Neural cell (in vitro differentiated cells): Measurements from ENCODE around the gene PDGFB. TPM values are rescaled to one million over a fixed set of nuclear protein-coding genes. Genes with fewer than 3 reads are reported as not detected.

Experiments used
- H2AFZ ChIP-seq: fragments of 200-600, 300-800 bp; sonication (generic), shearing (Covaris generic); 2 replicates; pipeline ENCODE4 v1.6.0; 2014; ENCODE audit warnings: low read depth, mild to moderate bottlenecking, antibody characterized with exemption, low read length, moderate library complexity
- H3F3A ChIP-seq: fragments of 200-600 bp; shearing (Covaris generic); 2 replicates; pipeline ENCODE4 v1.6.1; 2016; ENCODE audit warnings: mild to moderate bottlenecking, moderate library complexity, mixed read lengths, antibody characterized with exemption, low read length; ENCODE audit not compliant: insufficient read depth, poor library complexity, severe bottlenecking
- H3K27ac ChIP-seq: fragments of 200-600, 300-800 bp; sonication (generic), shearing (Covaris generic); 2 replicates; pipeline ENCODE4 v1.5.1; 2014; ENCODE audit warnings: mild to moderate bottlenecking, low read length, moderate library complexity
- H3K27me3 ChIP-seq: fragments of 300-800, 200-600 bp; sonication (generic), shearing (Covaris generic); 2 replicates; pipeline ENCODE4 v1.6.0; 2014; ENCODE audit warnings: mild to moderate bottlenecking, low read depth, low read length, moderate library complexity; ENCODE audit not compliant: insufficient read depth
- H3K36me3 ChIP-seq: fragments of 300-800, 200-600 bp; sonication (generic), shearing (Covaris generic); 2 replicates; pipeline ENCODE4 v1.5.1; 2014; ENCODE audit warnings: mild to moderate bottlenecking, antibody characterized with exemption, low read length, moderate library complexity; ENCODE audit not compliant: insufficient read depth
- H3K4me2 ChIP-seq: fragments of 300-800, 200-600 bp; sonication (generic), shearing (Covaris generic); 2 replicates; pipeline ENCODE4 v1.6.0; 2014; ENCODE audit warnings: mild to moderate bottlenecking, low read length
- H3K4me3 ChIP-seq: fragments of 300-800, 200-600 bp; sonication (generic), shearing (Covaris generic); 2 replicates; pipeline ENCODE4 v1.5.1; 2014; ENCODE audit warnings: mild to moderate bottlenecking, low read length, moderate library complexity
- H3K79me2 ChIP-seq: fragments of 200-600 bp; shearing (Covaris generic); replicated peaks from 2 replicates; pipeline ENCODE4 v1.6.0; 2014; ENCODE audit warnings: mild to moderate bottlenecking, low read length, moderate library complexity; ENCODE audit not compliant: insufficient read depth
- H3K9ac ChIP-seq: fragments of 300-800, 200-600 bp; sonication (generic), shearing (Covaris generic); 2 replicates; pipeline ENCODE4 v1.6.1; 2016; ENCODE audit warnings: mild to moderate bottlenecking, low read length, mixed read lengths
- H3K9me2 ChIP-seq: fragments of 200-600 bp; shearing (Covaris generic); 2 replicates; pipeline ENCODE4 v1.6.1; 2016; ENCODE audit warnings: mild to moderate bottlenecking, low read length, mixed read lengths; ENCODE audit not compliant: insufficient read depth
- H3K9me3 ChIP-seq: fragments of 200-600, 300-800 bp; sonication (generic), shearing (Covaris generic); 2 replicates; pipeline ENCODE4 v1.6.1; 2016; ENCODE audit warnings: mild to moderate bottlenecking, mixed run types, low read length, moderate library complexity, mixed read lengths
- H4K20me1 ChIP-seq: fragments of 200-600 bp; shearing (Covaris generic); 2 replicates; pipeline ENCODE4 v1.6.1; 2016; ENCODE audit warnings: mild to moderate bottlenecking, mixed run types; ENCODE audit not compliant: insufficient read depth
- CTCF ChIP-seq: fragments of 450-650 bp; IDR thresholded peaks from 2 replicates; pipeline ENCODE4 v1.5.1; 2014; ENCODE audit warnings: antibody characterized with exemption, mild to moderate bottlenecking, moderate library complexity; ENCODE audit not compliant: poor library complexity, severe bottlenecking
- EP300 ChIP-seq: fragments of 450-650 bp; conservative IDR thresholded peaks from 2 replicates; pipeline ENCODE4 v1.6.1; 2014; ENCODE audit warnings: antibody characterized with exemption, mild to moderate bottlenecking, moderate library complexity; ENCODE audit not compliant: poor library complexity, severe bottlenecking
- EZH2 ChIP-seq: fragments of 200-600, 300-800 bp; shearing (Covaris generic), sonication (generic); IDR thresholded peaks from 2 replicates; pipeline ENCODE4 v1.6.1; 2014; ENCODE audit warnings: antibody characterized with exemption, low read length, borderline replicate concordance, mild to moderate bottlenecking; ENCODE audit not compliant: insufficient read depth, poor library complexity, severe bottlenecking
- MXI1 ChIP-seq: fragments of 450-650 bp; conservative IDR thresholded peaks from 2 replicates; pipeline ENCODE4 v1.6.1; 2014; ENCODE audit warnings: antibody characterized with exemption, mild to moderate bottlenecking; ENCODE audit not compliant: poor library complexity, severe bottlenecking
- POLR2AphosphoS5 ChIP-seq: IDR thresholded peaks from 2 replicates; pipeline ENCODE4 v1.6.1; 2012
- RAD21 ChIP-seq: fragments of 450-650 bp; conservative IDR thresholded peaks from 2 replicates; pipeline ENCODE4 v1.6.1; 2014; ENCODE audit warnings: antibody characterized with exemption, mild to moderate bottlenecking, moderate library complexity
- SMC3 ChIP-seq: fragments of 450-650 bp; conservative IDR thresholded peaks from 2 replicates; pipeline ENCODE4 v1.6.1; 2014; ENCODE audit warnings: antibody characterized with exemption, mild to moderate bottlenecking, moderate library complexity; ENCODE audit not compliant: poor library complexity
- TAF1 ChIP-seq: IDR thresholded peaks from 2 replicates; pipeline ENCODE4 v1.6.1; 2012; ENCODE audit warnings: low read depth
- polyA plus RNA-seq: library from polyadenylated mRNA; depleted of rRNA; stranded (reverse); fragments of >200 nt; gene quantifications from 2 replicates; pipeline ENCODE4 v1.2.3, GENCODE V29; 2014
- TF ChIP-seq, protein P1 (sequence below): IDR thresholded peaks from 2 replicates; pipeline ENCODE4 v1.6.1; 2012; ENCODE audit warnings: borderline replicate concordance

PDGFB gene
- polyA plus RNA-seq, 1 donor from 2014 or later, result 0.61 TPM

GRCh38 chr22:39240831-39241793 lies 3.7 kb downstream of the PDGFB start:
- Histone ChIP-seq H3K9me2 (no peaks in the 10 kb centered on the region), H3K36me3 (no peaks in the 10 kb centered on the region), H2AFZ (no peak overlapping the region), H3F3A (no peaks in the 10 kb centered on the region), H3K79me2 (no peaks in the 10 kb centered on the region), H3K9ac (no peak overlapping the region), H3K27ac (no peak overlapping the region), H3K4me2 (no peak overlapping the region), H4K20me1 (no peaks in the 10 kb centered on the region), H3K4me3 (peak overlapping the region; percentile 45), H3K27me3 (peaks cover 48% of the 10 kb centered on the region), H3K9me3 (no peaks in the 10 kb centered on the region)
- TF ChIP-seq SMC3 (no peak), MXI1 (no peak), TAF1 (no peak), EZH2 (no peak), POLR2AphosphoS5 (no peak), EP300 (no peak), CTCF (no peak), RAD21 (no peak)
- TF ChIP-seq, protein P1, sequence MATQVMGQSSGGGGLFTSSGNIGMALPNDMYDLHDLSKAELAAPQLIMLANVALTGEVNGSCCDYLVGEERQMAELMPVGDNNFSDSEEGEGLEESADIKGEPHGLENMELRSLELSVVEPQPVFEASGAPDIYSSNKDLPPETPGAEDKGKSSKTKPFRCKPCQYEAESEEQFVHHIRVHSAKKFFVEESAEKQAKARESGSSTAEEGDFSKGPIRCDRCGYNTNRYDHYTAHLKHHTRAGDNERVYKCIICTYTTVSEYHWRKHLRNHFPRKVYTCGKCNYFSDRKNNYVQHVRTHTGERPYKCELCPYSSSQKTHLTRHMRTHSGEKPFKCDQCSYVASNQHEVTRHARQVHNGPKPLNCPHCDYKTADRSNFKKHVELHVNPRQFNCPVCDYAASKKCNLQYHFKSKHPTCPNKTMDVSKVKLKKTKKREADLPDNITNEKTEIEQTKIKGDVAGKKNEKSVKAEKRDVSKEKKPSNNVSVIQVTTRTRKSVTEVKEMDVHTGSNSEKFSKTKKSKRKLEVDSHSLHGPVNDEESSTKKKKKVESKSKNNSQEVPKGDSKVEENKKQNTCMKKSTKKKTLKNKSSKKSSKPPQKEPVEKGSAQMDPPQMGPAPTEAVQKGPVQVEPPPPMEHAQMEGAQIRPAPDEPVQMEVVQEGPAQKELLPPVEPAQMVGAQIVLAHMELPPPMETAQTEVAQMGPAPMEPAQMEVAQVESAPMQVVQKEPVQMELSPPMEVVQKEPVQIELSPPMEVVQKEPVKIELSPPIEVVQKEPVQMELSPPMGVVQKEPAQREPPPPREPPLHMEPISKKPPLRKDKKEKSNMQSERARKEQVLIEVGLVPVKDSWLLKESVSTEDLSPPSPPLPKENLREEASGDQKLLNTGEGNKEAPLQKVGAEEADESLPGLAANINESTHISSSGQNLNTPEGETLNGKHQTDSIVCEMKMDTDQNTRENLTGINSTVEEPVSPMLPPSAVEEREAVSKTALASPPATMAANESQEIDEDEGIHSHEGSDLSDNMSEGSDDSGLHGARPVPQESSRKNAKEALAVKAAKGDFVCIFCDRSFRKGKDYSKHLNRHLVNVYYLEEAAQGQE, result no peak

- no peak overlapping the region for H3K9ac ChIP-seq
- H3K79me2 ChIP-seq, result no peaks in the 10 kb centered on the region
- TF ChIP-seq SMC3 (no peak), EZH2 (no peak), CTCF (no peak), TAF1 (no peak), RAD21 (no peak), POLR2AphosphoS5 (no peak), EP300 (no peak)
- H3K9me2 ChIP-seq, result no peaks in the 10 kb centered on the region
- no peak overlapping the region for H2AFZ ChIP-seq
- no peaks in the 10 kb centered on the region for H3K36me3 ChIP-seq
- no peak overlapping the region for H3K4me3 ChIP-seq
- no peaks in the 10 kb centered on the region for H3K9me3 ChIP-seq
- H3K4me2 ChIP-seq, result no peak overlapping the region
- no peak overlapping the region for H3K27ac ChIP-seq
- H3F3A ChIP-seq, result no peaks in the 10 kb centered on the region
- peaks cover 35% of the 10 kb centered on the region for H3K27me3 ChIP-seq
- no peaks in the 10 kb centered on the region for H4K20me1 ChIP-seq
Observed at GRCh38 chr22:39239561-39240423, 5.0 kb downstream of the PDGFB start.
